HepG2 (cell line): Measurements from ENCODE around the gene CCDC116. TPM values are rescaled to one million over a fixed set of nuclear protein-coding genes. Genes with fewer than 3 reads are reported as not detected.

Experiments
- ATAC-seq: fragments of 200-7000 bp; cut with Tn5 transposase; 3 replicates; pipeline ENCODE4 v1.9.1; 2020; ENCODE audit warnings: mild to moderate bottlenecking, moderate library complexity
- BruUV-seq: library from RNA; stranded (reverse); fragments of 400-500 nt; replicated peaks from 2 replicates; lab custom pipeline; 2021; lab: Mats Ljungman, UMichigan
- CTCF ChIA-PET: fragments of 300-600 bp; formaldehyde crosslinking; extraction: SDS; loops from one replicate; lab custom pipeline; 2021; ENCODE audit warnings: low total read pairs, inconsistent platforms, low intra/inter-chr PET ratio; lab: Yijun Ruan, JAX
- POLR2A ChIA-PET: fragments of 350-600 bp; sonication (Branson Sonifier 250); formaldehyde crosslinking; loops from one replicate; lab custom pipeline; 2020; ENCODE audit warnings: antibody characterized with exemption, inconsistent platforms; lab: Yijun Ruan, JAX
- DNase-seq: peaks from one replicate; pipeline ENCODE4 v3.0.0-alpha.2; 2015; ENCODE audit warnings: low spot score
- FAIRE-seq: peaks from 3 replicates; lab custom pipeline; 2011; peaks lifted over from hg19 to GRCh38; lab: Jason Lieb, UNC
- H2AFZ ChIP-seq: one replicate; pipeline ENCODE4 v1.6.1; 2011; ENCODE audit warnings: low read length, inconsistent platforms
- H3K27ac ChIP-seq: fragments of 300-600 bp; 3 replicates; pipeline ENCODE4 v1.8.0; 2011; ENCODE audit warnings: mixed run types, mild to moderate bottlenecking, mixed read lengths, low read length, inconsistent platforms; ENCODE audit not compliant: insufficient read depth; ENCODE audit errors: extremely low read length
- H3K27me3 ChIP-seq, 2 experiments: fragments of 200-600 bp in 1 of 2; 2 replicates in 1 of 2; 3 replicates in 1 of 2; pipeline versions ENCODE4 v1.6.0 to v1.8.0; 2011; ENCODE audit warnings: low read length in 2 of 2, mild to moderate bottlenecking in 2 of 2, moderate library complexity in 2 of 2, inconsistent platforms in 1 of 2; ENCODE audit not compliant: insufficient read depth in 2 of 2, control insufficient read depth in 1 of 2
- H3K36me3 ChIP-seq, 2 experiments: fragments of 200-600 bp in 1 of 2; replicated peaks in 1 of 2; 2 replicates in 1 of 2; 3 replicates in 1 of 2; pipeline versions ENCODE4 v1.5.1 to v1.8.0; 2011; ENCODE audit warnings: low read length in 2 of 2, inconsistent platforms in 1 of 2; ENCODE audit not compliant: insufficient read depth in 2 of 2, control insufficient read depth in 1 of 2
- H3K4me1 ChIP-seq: 2 replicates; pipeline ENCODE4 v1.5.1; 2012; ENCODE audit warnings: low read length, inconsistent platforms; ENCODE audit not compliant: insufficient read depth
- H3K4me2 ChIP-seq: 2 replicates; pipeline ENCODE4 v1.6.0; 2011; ENCODE audit warnings: low read depth, low read length, inconsistent platforms
- H3K4me3 ChIP-seq, 3 experiments: fragments of 200-600 bp in 1 of 3; sonication (generic), shearing (Covaris generic) in 1 of 3; replicated peaks in 1 of 3; 2 replicates each; pipeline ENCODE4 v1.5.1; 2011 to 2016; ENCODE audit warnings: low read length in 3 of 3, inconsistent platforms in 2 of 3, low read depth in 2 of 3, mild to moderate bottlenecking in 2 of 3, control low read depth in 1 of 3, mixed read lengths in 1 of 3; ENCODE audit not compliant: insufficient read depth in 1 of 3
- H3K79me2 ChIP-seq: one replicate; pipeline ENCODE4 v1.6.1; 2011; ENCODE audit warnings: low read length, inconsistent platforms; ENCODE audit not compliant: insufficient read depth
- H3K9ac ChIP-seq: 2 replicates; pipeline ENCODE4 v1.6.0; 2011; ENCODE audit warnings: mild to moderate bottlenecking, low read depth, low read length, inconsistent platforms; ENCODE audit not compliant: insufficient read depth
- H3K9me3 ChIP-seq: 2 replicates; pipeline ENCODE4 v1.5.1; 2012; ENCODE audit warnings: mild to moderate bottlenecking, low read length
- H4K20me1 ChIP-seq: 2 replicates; pipeline ENCODE4 v1.6.0; 2011; ENCODE audit warnings: inconsistent platforms, mild to moderate bottlenecking, low read length, moderate library complexity; ENCODE audit not compliant: insufficient read depth
- HMGA1 ChIP-seq: sonication (generic); formaldehyde crosslinking; conservative IDR thresholded peaks from 2 replicates; pipeline ENCODE4 v1.4.0; 2020; ENCODE audit warnings: missing genetic modification reagents
- NBN ChIP-seq: fragments of 450-650 bp; conservative IDR thresholded peaks from 2 replicates; pipeline ENCODE4 v1.6.1; 2017
- PAWR ChIP-seq: sonication (generic); formaldehyde crosslinking; IDR thresholded peaks from 2 replicates; pipeline ENCODE4 v1.4.0; 2020; ENCODE audit warnings: missing genetic modification reagents, mild to moderate bottlenecking, borderline replicate concordance
- PREB ChIP-seq: sonication (generic); formaldehyde crosslinking; IDR thresholded peaks from 2 replicates; pipeline ENCODE4 v1.4.0; 2020; ENCODE audit warnings: missing genetic modification reagents
- SMYD3 ChIP-seq: sonication (generic); formaldehyde crosslinking; IDR thresholded peaks from 2 replicates; pipeline ENCODE4 v1.8.1; 2023; ENCODE audit warnings: mild to moderate bottlenecking, missing genetic modification reagents
- TAF1 ChIP-seq: sonication (generic); formaldehyde crosslinking; IDR thresholded peaks from 2 replicates; pipeline ENCODE4 v1.4.0; 2020; ENCODE audit warnings: missing genetic modification reagents
- ZBTB44 ChIP-seq: sonication (generic); formaldehyde crosslinking; IDR thresholded peaks from 2 replicates; pipeline ENCODE4 v1.4.0; 2020; ENCODE audit warnings: missing genetic modification reagents
- ZNF3 ChIP-seq: IDR thresholded peaks from 2 replicates; pipeline ENCODE4 v1.7.0; 2017; ENCODE audit warnings: inconsistent platforms
- ZNF430 ChIP-seq: sonication (generic); formaldehyde crosslinking; IDR thresholded peaks from 2 replicates; pipeline ENCODE4 v1.9.0; 2021; ENCODE audit warnings: mild to moderate bottlenecking, missing genetic modification reagents
- ZNF546 ChIP-seq: sonication (generic); formaldehyde crosslinking; conservative IDR thresholded peaks from 2 replicates; pipeline ENCODE4 v1.8.1; 2023; ENCODE audit warnings: mild to moderate bottlenecking, missing genetic modification reagents
- ZNF619 ChIP-seq: sonication (generic); formaldehyde crosslinking; IDR thresholded peaks from 2 replicates; pipeline ENCODE4 v1.4.0; 2020; ENCODE audit warnings: mild to moderate bottlenecking, missing genetic modification reagents
- WGBS: methylation state at CpG from one replicate; pipeline ENCODE4 v1.1.6; 2017; ENCODE audit warnings: low lambda C conversion rate; 5-methylcytosine and 5-hydroxymethylcytosine counted together
- in situ Hi-C: cut with HindIII; loops from 2 replicates; pipeline ENCODE4 v1.10.0; 2017; ENCODE audit warnings: low pct_unique_long_range_greater_than_20kb; ENCODE audit not compliant: extremely low pct_ligation_motif_present
- intact Hi-C: fragments of 100-400 bp; cut with micrococcal nuclease; formaldehyde crosslinking; loops from one replicate; pipeline ENCODE4 v1.10.0; 2022; ENCODE audit not compliant: unreplicated experiment
- polyA plus RNA-seq, 8 experiments: library from polyadenylated mRNA; depleted of rRNA in 3 of 8; stranded (reverse) in 7 of 8; unstranded in 1 of 8; fragments of >200 nt; fragmentation: Illumina TruSeq in 4 of 8; extraction: Trizol in 4 of 8; gene quantifications; 2 replicates each; pipeline versions ENCODE4 v1.2.1 to v1.2.3, GENCODE V29; 2011 to 2016; ENCODE audit warnings: low read depth in 4 of 8, missing spikeins in 1 of 8, mixed read lengths in 1 of 8; ENCODE audit not compliant: insufficient read depth in 1 of 8
- total RNA-seq, 5 experiments: library from RNA; depleted of rRNA; stranded (reverse); fragments of >200 nt; fragmentation: Illumina TruSeq; extraction: Trizol; gene quantifications; 2 replicates each; pipeline ENCODE4 v1.2.3, GENCODE V29; 2016; ENCODE audit warnings: low read depth in 1 of 5
- TF ChIP-seq, protein P1 (sequence below): sonication (generic); formaldehyde crosslinking; IDR thresholded peaks from 2 replicates; pipeline ENCODE4 v1.5.0; 2020; ENCODE audit warnings: mild to moderate bottlenecking, missing genetic modification reagents, moderate library complexity
- TF ChIP-seq, protein P2 (sequence below): sonication (generic); formaldehyde crosslinking; IDR thresholded peaks from 2 replicates; pipeline ENCODE4 v1.4.0; 2020; ENCODE audit warnings: low read depth, missing genetic modification reagents

Gene CCDC116
- total and polyA plus RNA-seq, 2 of the 13 experiments (the other 11 are each of a cell fraction or from before 2014, with no cell fraction given) = 0.15 to 0.33 TPM

- TF ChIP-seq, protein P1, sequence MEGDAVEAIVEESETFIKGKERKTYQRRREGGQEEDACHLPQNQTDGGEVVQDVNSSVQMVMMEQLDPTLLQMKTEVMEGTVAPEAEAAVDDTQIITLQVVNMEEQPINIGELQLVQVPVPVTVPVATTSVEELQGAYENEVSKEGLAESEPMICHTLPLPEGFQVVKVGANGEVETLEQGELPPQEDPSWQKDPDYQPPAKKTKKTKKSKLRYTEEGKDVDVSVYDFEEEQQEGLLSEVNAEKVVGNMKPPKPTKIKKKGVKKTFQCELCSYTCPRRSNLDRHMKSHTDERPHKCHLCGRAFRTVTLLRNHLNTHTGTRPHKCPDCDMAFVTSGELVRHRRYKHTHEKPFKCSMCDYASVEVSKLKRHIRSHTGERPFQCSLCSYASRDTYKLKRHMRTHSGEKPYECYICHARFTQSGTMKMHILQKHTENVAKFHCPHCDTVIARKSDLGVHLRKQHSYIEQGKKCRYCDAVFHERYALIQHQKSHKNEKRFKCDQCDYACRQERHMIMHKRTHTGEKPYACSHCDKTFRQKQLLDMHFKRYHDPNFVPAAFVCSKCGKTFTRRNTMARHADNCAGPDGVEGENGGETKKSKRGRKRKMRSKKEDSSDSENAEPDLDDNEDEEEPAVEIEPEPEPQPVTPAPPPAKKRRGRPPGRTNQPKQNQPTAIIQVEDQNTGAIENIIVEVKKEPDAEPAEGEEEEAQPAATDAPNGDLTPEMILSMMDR (CRISPR knock-in tag) = peak; percentile 63
- no peak for TF ChIP-seq ZNF546 (CRISPR knock-in tag)
- TF ChIP-seq, all 625 proteins: peak for 5
Observed at GRCh38 chr22:21593406-21594232, 38.9 kb upstream of the CCDC116 start (continued).

DNA sequence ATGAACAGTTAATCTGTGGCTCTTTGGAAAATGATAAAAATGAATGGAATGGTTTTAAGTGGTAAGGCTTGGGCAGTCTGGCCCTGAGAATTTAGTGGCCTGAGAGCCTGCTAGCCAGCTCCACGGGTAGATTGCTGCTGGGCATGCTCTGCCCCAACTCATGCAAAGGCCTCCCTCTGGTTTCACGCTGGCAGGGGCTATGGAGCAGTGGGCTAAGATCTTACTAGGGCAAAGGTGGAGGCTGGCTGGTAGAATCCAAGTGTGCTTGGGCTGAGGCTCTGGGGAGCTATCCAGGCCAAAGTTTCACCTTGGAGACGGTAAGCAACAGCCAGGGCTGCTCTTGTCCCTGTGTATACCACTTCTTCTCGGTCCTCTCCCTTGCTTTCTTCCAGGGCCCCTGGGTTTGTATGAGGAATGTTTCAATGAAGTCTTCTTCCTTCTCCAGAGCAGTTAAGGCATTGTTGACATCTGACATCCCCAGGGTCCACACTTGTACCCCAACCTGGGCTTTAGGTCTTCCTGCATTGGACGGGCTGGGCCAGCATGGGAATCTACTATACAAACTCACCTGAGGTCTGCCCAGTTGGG is 37.6 kb upstream of the CCDC116 start:
- WGBS = 96% methylated on average over 5 of the region's 5 CpGs
- H3K79me2 ChIP-seq = peaks cover 91% of the 10 kb centered on the region
- no peak overlapping the region for H2AFZ ChIP-seq
- no peak overlapping the region for H3K4me3 ChIP-seq
- no peak for ATAC-seq
- no peaks in the 10 kb centered on the region for H3K27me3 ChIP-seq
- H4K20me1 ChIP-seq = peaks cover 53% of the 10 kb centered on the region
- no peaks in the 10 kb centered on the region for H3K9me3 ChIP-seq
- FAIRE-seq = no peak
- H3K4me1 ChIP-seq = no peaks in the 10 kb centered on the region
- ChIA-PET CTCF (interaction anchor here (1.6 kb wide), 1 partner anchor 52 kb away, joined by 7 read pairs; no protein-coding TSS in a partner anchor), POLR2A (no interaction called here)
- no peak for DNase-seq
- in situ Hi-C loops (no loop called here), intact Hi-C loops (loop anchor here (5.0 kb wide), 1 partner anchor 47 kb away; the partner anchor contains the start of gene SDF2L1)
- H3K4me2 ChIP-seq = no peak overlapping the region
- H3K27ac ChIP-seq = no peak overlapping the region
- no peak overlapping the region for H3K9ac ChIP-seq
- no TSS peak for BruUV-seq
- H3K36me3 ChIP-seq = peaks cover 24 to 79% of the 10 kb centered on the region in 2 experiments; a peak in 4 of 5 replicates
- TF ChIP-seq TAF1 (no peak), ZBTB44 (CRISPR knock-in tag) (no peak), ZNF430 (CRISPR knock-in tag) (no peak), ZNF3 (CRISPR knock-in tag) (no peak), PAWR (CRISPR knock-in tag) (no peak), ZNF619 (CRISPR knock-in tag) (no peak), HMGA1 (no peak), NBN (no peak), PREB (no peak), SMYD3 (no peak)
- TF ChIP-seq, protein P2, sequence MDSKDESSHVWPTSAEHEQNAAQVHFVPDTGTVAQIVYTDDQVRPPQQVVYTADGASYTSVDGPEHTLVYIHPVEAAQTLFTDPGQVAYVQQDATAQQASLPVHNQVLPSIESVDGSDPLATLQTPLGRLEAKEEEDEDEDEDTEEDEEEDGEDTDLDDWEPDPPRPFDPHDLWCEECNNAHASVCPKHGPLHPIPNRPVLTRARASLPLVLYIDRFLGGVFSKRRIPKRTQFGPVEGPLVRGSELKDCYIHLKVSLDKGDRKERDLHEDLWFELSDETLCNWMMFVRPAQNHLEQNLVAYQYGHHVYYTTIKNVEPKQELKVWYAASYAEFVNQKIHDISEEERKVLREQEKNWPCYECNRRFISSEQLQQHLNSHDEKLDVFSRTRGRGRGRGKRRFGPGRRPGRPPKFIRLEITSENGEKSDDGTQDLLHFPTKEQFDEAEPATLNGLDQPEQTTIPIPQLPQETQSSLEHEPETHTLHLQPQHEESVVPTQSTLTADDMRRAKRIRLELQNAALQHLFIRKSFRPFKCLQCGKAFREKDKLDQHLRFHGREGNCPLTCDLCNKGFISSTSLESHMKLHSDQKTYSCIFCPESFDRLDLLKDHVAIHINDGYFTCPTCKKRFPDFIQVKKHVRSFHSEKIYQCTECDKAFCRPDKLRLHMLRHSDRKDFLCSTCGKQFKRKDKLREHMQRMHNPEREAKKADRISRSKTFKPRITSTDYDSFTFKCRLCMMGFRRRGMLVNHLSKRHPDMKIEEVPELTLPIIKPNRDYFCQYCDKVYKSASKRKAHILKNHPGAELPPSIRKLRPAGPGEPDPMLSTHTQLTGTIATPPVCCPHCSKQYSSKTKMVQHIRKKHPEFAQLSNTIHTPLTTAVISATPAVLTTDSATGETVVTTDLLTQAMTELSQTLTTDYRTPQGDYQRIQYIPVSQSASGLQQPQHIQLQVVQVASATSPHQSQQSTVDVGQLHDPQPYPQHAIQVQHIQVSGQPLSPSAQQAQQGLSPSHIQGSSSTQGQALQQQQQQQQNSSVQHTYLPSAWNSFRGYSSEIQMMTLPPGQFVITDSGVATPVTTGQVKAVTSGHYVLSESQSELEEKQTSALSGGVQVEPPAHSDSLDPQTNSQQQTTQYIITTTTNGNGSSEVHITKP (CRISPR knock-in tag) = no peak
